CD4-positive, alpha-beta T cell (primary cell): Measurements from ENCODE around the gene COX6A1. TPM values are rescaled to one million over a fixed set of nuclear protein-coding genes. Genes with fewer than 3 reads are reported as not detected.
A peak's percentile ranks its signal among the peaks of the same experiment; 100 is the strongest.

ENCODE experiments used
- ATAC-seq: fragments of 200-7000 bp; cut with Tn5 transposase; one replicate; pipeline ENCODE4 v1.10.0; 2022; ENCODE audit warnings: mild to moderate bottlenecking; ENCODE audit not compliant: poor library complexity
- CTCF ChIA-PET: fragments of 350-600 bp; sonication (Branson Sonifier 250); formaldehyde crosslinking; loops from one replicate; lab custom pipeline; 2021; ENCODE audit warnings: antibody characterized with exemption, inconsistent platforms; lab: Charles Lee
- POLR2A ChIA-PET: fragments of 350-600 bp; sonication (Branson Sonifier 250); formaldehyde crosslinking; loops from one replicate; lab custom pipeline; 2021; ENCODE audit warnings: antibody characterized with exemption, inconsistent platforms; lab: Charles Lee
- DNase-seq, 14 experiments: peaks; one replicate each; pipeline ENCODE4 v3.0.0-alpha.2; 2013 to 2020; ENCODE audit warnings: mixed read lengths in 2 of 14
- H3K27ac ChIP-seq, 2 donors: one replicate each; pipeline versions ENCODE4 v1.5.1 to v1.7.0; 2013; ENCODE audit warnings: low read length in 2 of 2, low read depth in 1 of 2, mild to moderate bottlenecking in 1 of 2
- H3K27me3 ChIP-seq, 2 experiments: 1 replicate in 1 of 2; 2 replicates in 1 of 2; pipeline versions ENCODE4 v1.6.1 to v1.7.0; 2013; ENCODE audit warnings: low read length in 2 of 2, control low read depth in 1 of 2, mild to moderate bottlenecking in 1 of 2, moderate library complexity in 1 of 2; ENCODE audit not compliant: insufficient read depth in 2 of 2, control insufficient read depth in 1 of 2
- H3K36me3 ChIP-seq: one replicate; pipeline ENCODE4 v1.6.1; 2013; ENCODE audit warnings: low read length, control low read depth; ENCODE audit not compliant: insufficient read depth
- H3K4me1 ChIP-seq: one replicate; pipeline ENCODE4 v1.6.1; 2013; ENCODE audit warnings: low read length, control low read depth; ENCODE audit not compliant: insufficient read depth
- H3K4me3 ChIP-seq: one replicate; pipeline ENCODE4 v1.5.1; 2013; ENCODE audit warnings: mild to moderate bottlenecking, low read length, moderate library complexity
- H3K9me3 ChIP-seq, 2 experiments: 1 replicate in 1 of 2; 2 replicates in 1 of 2; pipeline versions ENCODE4 v1.6.1 to v1.7.0; 2013; ENCODE audit warnings: low read length in 2 of 2, mild to moderate bottlenecking in 2 of 2, control low read depth in 1 of 2, moderate library complexity in 1 of 2; ENCODE audit not compliant: control insufficient read depth in 1 of 2, insufficient read depth in 1 of 2
- H3K27ac Mint-ChIP-seq: one replicate; pipeline ENCODE4 v1.8.0; 2020; ENCODE audit warnings: mixed read lengths
- H3K27me3 Mint-ChIP-seq: one replicate; pipeline ENCODE4 v1.8.0; 2021; ENCODE audit warnings: mixed read lengths
- H3K36me3 Mint-ChIP-seq: one replicate; pipeline ENCODE4 v1.8.0; 2021; ENCODE audit warnings: low read depth, mixed read lengths
- H3K4me1 Mint-ChIP-seq: one replicate; pipeline ENCODE4 v1.8.0; 2021; ENCODE audit warnings: low read depth, mixed read lengths
- H3K4me3 Mint-ChIP-seq: one replicate; pipeline ENCODE4 v1.8.0; 2020; ENCODE audit warnings: mild to moderate bottlenecking, mixed read lengths
- H3K9me3 Mint-ChIP-seq: one replicate; pipeline ENCODE4 v1.8.0; 2020; ENCODE audit warnings: mixed read lengths
- intact Hi-C, 2 experiments: fragments of 100-400 bp; cut with DNase I in 1 of 2; cut with micrococcal nuclease in 1 of 2; formaldehyde crosslinking; loops; one replicate each; pipeline versions ENCODE4 v1.15.1 to v1.9.0; 2023 to 2025; cut with DNase I, micrococcal nuclease
- total RNA-seq, 174 experiments: library from RNA in 2 of 174; stranded (reverse) in 2 of 174; gene quantifications; one replicate each; pipeline ENCODE4 v1.2.3 and lab custom pipeline; 2021 to 2026
- TF ChIP-seq, protein P1 (sequence below): fragments of 200-600 bp; IDR thresholded peaks from one replicate; pipeline ENCODE4 v1.8.0; 2022; ENCODE audit warnings: antibody characterized with exemption, mild to moderate bottlenecking

Gene COX6A1
- total RNA-seq, 2 experiments from 2014 or later = 112 to 116 TPM

DNA sequence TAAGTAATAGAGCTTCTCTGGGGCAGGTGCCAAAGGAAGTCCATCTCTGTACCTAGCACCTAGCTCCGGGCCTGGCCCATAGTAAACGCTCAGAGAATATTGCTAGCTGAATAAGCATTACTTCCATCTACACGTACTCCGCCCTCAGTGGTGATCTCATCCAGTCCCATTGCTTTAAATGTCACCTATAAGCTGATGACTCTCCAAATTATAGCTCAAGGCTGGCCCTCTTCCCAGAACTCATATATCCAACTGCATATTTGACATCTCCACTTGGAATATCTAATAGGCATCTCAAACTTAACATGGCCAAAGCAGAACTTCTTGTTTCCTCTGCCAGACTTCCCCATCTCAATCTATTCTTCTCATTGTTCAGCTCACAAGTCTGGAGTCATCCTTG is 51.1 kb downstream of the COX6A1 start:
- DNase-seq (no peak), ATAC-seq (no peak)
- Mint-ChIP-seq H3K9me3 (no peaks in the 10 kb centered on the region), H3K4me1 (no peaks in the 10 kb centered on the region), H3K27ac (no peak overlapping the region), H3K27me3 (no peaks in the 10 kb centered on the region), H3K4me3 (no peak overlapping the region), H3K36me3 (no peaks in the 10 kb centered on the region)
- Histone ChIP-seq H3K4me1 (no peaks in the 10 kb centered on the region), H3K4me3 (no peak overlapping the region), H3K27ac (no peak overlapping the region), H3K9me3 (no peaks in the 10 kb centered on the region), H3K27me3 (no peaks in the 10 kb centered on the region), H3K36me3 (no peaks in the 10 kb centered on the region)
- POLR2A ChIA-PET = no interaction called here
- TF ChIP-seq, protein P1, sequence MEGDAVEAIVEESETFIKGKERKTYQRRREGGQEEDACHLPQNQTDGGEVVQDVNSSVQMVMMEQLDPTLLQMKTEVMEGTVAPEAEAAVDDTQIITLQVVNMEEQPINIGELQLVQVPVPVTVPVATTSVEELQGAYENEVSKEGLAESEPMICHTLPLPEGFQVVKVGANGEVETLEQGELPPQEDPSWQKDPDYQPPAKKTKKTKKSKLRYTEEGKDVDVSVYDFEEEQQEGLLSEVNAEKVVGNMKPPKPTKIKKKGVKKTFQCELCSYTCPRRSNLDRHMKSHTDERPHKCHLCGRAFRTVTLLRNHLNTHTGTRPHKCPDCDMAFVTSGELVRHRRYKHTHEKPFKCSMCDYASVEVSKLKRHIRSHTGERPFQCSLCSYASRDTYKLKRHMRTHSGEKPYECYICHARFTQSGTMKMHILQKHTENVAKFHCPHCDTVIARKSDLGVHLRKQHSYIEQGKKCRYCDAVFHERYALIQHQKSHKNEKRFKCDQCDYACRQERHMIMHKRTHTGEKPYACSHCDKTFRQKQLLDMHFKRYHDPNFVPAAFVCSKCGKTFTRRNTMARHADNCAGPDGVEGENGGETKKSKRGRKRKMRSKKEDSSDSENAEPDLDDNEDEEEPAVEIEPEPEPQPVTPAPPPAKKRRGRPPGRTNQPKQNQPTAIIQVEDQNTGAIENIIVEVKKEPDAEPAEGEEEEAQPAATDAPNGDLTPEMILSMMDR = no peak
- intact Hi-C loops = no loop called here
- CTCF ChIA-PET = no interaction called here

DNA sequence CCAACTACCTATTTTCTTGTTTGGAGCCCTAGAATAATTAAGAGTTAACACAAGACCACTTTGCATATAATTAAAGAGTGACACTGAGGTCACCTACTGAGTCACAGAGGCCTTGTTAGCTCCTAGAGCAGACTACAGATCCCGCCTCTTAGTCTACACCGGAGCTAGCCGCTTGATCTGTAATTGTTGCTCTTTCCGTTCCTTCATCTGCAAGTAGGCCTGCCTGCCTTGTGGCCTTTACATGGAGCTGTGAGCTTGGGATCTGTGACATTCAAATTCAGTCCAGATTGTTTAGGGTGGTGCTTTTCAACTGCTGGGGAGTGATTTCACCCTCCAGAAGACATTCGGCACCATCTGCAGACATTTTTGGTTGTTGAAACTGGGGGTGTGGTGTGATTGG is 52.4 kb downstream of the COX6A1 start:
- no peaks in the 10 kb centered on the region for H3K27me3 Mint-ChIP-seq
- CTCF ChIA-PET = interaction anchor here (1.4 kb wide), 1 partner anchor 20 kb away, joined by 4 read pairs; the partner anchor contains the start of gene SRSF9

More for the DNA sequence above, 52.4 kb downstream of the COX6A1 start:
- TF ChIP-seq, protein P1 = no peak
- H3K4me1 ChIP-seq = peaks cover 5% of the 10 kb centered on the region
- H3K27me3 ChIP-seq = no peaks in the 10 kb centered on the region
- peak overlapping the region; percentile 2 for H3K4me3 Mint-ChIP-seq
- intact Hi-C loops = no loop called here
- H3K9me3 Mint-ChIP-seq = no peaks in the 10 kb centered on the region
- H3K27ac Mint-ChIP-seq = no peak overlapping the region
- DNase-seq (no peak), ATAC-seq (no peak)
- H3K4me1 Mint-ChIP-seq = peaks cover 6% of the 10 kb centered on the region
- POLR2A ChIA-PET = no interaction called here
- no peaks in the 10 kb centered on the region for H3K36me3 ChIP-seq
- no peak overlapping the region for H3K4me3 ChIP-seq
- no peaks in the 10 kb centered on the region for H3K36me3 Mint-ChIP-seq
- H3K27ac ChIP-seq = no peak overlapping the region
- no peaks in the 10 kb centered on the region for H3K9me3 ChIP-seq

Other genes starting within 250 kb of the COX6A1 start
- 100 to 1,000 TPM; 121 to 128 TPM for gene GCN1, start 243.4 kb upstream of the COX6A1 start, total RNA-seq
- gene RPLP0, start 237.0 kb upstream of the COX6A1 start, total RNA-seq = 1,000 to 10,000 TPM; 1,997 to 2,075 TPM
- 100 to 1,000 TPM; 229 to 230 TPM for gene PXN, start 172.4 kb upstream of the COX6A1 start, total RNA-seq
- 1,000 to 10,000 TPM; 8,097 to 9,671 TPM for gene RNU4-2, start 146.2 kb upstream of the COX6A1 start, total RNA-seq
- gene RNU4-1, start 144.9 kb upstream of the COX6A1 start, total RNA-seq = 1,000 to 10,000 TPM in 1 of 2 experiments, 100 to 1,000 TPM in 1; 913 to 1,035 TPM
- under 1 TPM in 1 of 2 experiments, not detected in 1; 0.59 TPM for gene SIRT4, start 135.8 kb upstream of the COX6A1 start, total RNA-seq
- not detected for gene PLA2G1B, start 110.3 kb upstream of the COX6A1 start, total RNA-seq
- not detected for gene MSI1, start 68.9 kb upstream of the COX6A1 start, total RNA-seq
- 10 to 100 TPM; 33.0 to 34.3 TPM for gene TRIAP1, start 8.3 kb downstream of the COX6A1 start, total RNA-seq
- 10 to 100 TPM; 18.6 to 19.4 TPM for gene GATC, start 8.3 kb downstream of the COX6A1 start, total RNA-seq
- gene SRSF9, start 31.6 kb downstream of the COX6A1 start, total RNA-seq = 100 to 1,000 TPM; 124 TPM
- gene DYNLL1, start 58.0 kb downstream of the COX6A1 start, total RNA-seq = 10 to 100 TPM; 23.6 to 24.5 TPM
- gene COQ5, start 91.0 kb downstream of the COX6A1 start, total RNA-seq = 1 to 10 TPM; 6.9 to 7.1 TPM
- gene RNF10, start 96.2 kb downstream of the COX6A1 start, total RNA-seq = 100 to 1,000 TPM; 441 to 446 TPM
- 10 to 100 TPM; 17.9 to 22.0 TPM for gene POP5, start 143.3 kb downstream of the COX6A1 start, total RNA-seq
- gene CABP1, start 202.5 kb downstream of the COX6A1 start, total RNA-seq = under 1 TPM in 1 of 2 experiments, not detected in 1; 0.11 TPM
- 10 to 100 TPM; 20.7 to 22.1 TPM for gene MLEC, start 249.0 kb downstream of the COX6A1 start, total RNA-seq